Measurements from ENCODE around the gene SPATA13. TPM values are rescaled to one million over a fixed set of nuclear protein-coding genes. Genes with fewer than 3 reads are reported as not detected.
A peak's percentile ranks its signal among the peaks of the same experiment; 100 is the strongest.

Gene SPATA13
- total RNA-seq, 1 donor from 2014 or later, result 2.2 TPM

DNA sequence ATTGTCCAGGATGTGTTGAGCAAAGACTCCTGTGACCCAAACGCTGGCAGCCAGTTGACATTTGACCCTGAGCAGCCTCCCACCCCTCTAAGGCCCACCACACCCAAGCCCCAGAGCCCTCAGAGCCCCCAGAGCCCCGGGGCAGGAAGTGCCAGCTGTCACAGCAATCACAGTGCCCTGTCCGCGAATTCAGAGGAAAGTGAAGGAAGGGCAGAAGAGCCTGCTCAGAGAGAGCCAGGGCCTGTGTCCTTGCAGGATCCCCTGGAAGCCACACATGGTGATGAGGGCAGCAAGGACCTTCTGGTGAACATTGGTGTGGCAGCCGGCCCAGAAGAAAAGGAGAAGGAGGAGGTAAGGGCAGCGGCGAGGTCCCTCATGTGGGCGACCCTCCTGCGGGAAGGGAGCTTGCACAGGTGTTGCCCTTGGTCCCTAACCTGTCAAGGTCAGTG lies 63.7 kb downstream of the SPATA13 start:
- ATAC-seq, result no peak

DNA sequence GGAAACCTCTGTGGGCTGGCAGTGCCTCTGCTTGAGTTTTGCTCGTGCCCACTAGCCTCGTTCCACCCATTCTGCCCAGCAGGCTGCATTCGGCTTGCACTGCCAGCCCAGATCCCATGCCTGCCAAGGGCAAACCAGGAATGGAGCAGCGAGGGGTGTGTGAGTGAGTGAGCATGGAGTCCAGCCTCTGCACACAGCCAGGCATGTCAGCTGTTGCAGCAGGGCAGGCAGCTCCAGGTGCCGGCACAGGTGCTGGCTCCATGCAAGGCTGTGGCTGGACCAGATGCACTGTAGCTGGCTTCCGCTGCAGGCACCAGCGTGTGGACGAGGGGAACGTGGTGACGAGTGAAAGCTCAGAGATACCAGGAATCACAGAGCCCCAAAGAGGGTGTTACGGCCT lies 64.5 kb downstream of the SPATA13 start:
- ATAC-seq, result no peak

DNA sequence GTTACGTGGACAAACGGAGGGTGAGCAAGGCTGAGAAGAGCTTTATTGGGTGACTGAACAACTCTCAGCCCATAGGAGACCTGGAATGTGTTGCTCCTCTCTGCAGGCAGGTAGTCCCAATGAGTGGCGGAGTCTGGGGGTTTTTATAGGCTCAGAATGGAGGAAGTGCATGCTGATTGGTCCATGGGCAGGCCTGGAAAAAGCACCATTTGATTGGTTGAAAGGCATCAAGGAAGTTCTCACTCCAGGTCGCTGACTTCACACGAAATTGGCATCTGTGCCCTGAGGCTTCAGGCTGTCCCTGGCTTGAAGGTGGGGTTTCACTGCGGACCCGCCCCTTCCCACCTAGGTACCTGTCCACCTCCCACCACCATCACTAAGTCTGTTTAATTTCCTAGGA lies 65.4 kb downstream of the SPATA13 start:
- no peak for ATAC-seq

DNA sequence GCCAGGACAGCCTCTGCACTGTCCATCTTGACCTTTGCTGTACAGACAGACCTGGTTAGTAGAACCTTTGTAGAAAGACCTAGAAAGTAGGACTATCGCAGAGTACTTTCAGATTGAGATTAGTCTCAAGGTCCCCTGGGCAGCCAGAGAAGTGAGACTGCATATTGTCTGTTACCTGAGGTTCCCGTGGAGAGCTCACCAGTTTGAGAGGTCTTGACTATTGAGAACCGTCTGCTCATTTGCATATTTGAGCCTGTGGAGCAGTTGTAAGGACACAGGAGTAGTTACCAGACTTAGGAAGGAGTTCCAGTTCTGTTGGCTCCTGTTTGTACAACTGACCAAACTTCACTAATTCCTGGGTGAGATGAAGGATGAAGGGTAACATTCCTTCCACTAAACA lies 66.2 kb downstream of the SPATA13 start:
- ATAC-seq, result no peak

DNA sequence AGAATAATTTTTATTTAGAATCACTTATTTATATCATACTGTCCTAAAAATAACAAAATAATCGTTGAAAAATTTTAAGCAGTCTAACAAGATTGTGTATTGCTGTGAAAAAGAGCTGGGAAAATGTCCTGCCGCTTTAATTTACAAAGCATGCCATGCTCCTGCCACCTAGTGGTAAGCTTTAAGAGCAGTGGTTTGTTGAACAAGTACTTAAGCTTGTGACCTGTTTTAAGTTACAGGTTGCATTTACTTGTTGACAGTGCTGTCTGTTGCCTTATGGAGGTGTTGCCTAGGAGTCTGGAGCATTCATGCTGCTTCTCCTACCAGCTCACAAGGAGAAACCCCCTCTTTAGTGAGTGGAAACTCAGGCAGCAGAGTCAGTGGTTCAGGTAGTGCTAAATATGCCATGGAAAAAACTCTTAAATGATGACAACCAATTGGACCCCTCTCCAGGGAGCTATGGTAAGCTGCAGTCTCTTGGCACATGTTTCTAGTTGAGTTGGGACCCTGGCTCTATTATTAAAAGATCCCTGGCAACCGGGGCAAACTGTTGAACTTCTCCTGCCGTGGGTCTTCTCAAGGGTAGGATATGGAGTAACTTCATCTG lies 68.4 kb downstream of the SPATA13 start:
- peak; percentile 58 for ATAC-seq

DNA sequence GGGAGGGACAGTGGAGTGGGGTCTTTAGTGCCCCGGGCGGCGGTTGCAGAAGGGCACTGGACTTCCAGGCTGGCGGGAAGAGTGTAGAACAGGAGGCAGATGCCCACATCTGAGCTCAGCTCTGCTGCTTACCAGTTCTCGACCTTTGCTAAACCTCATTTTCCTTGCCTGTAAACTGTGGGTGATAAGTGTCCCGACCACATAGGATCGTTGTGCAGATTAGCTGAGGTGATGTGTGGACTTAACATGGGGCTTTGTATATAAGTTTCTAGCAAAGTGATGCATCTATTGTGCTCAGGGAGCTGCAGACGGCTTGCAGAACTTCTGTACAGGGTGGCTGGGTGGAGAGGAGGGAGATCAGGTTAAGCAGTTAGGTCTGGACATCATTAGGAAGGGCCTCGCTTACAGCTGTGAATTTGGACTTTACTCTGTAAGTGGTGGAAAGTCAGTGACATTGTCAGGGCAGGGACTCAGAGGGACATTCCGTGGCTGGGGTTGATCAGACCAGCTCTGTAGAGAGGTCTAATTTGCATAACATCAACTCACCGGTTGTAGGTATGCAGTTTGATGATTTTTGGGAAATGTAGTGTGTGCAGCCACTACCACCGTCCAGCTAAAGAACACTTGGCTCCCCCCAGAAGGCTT lies 70.0 kb downstream of the SPATA13 start:
- no peak for ATAC-seq

DNA sequence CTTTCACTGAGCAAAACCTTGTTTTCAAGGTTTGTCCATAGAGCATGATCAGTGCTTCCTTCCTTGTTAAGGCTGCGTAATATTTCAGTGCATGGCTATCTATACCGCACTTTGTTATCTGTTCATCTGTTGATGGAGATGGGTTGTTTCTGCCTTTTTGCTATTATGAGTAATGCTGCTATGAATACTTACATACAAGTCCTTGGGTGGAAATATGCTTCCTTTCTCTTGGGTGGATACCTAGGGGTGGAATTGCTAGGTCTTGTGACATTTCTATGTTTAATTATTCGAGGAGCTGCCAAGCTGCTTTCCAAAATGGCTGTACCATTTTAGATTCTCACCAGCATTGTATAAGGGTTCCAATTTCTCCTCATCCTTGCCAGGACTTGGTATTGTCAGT lies 70.9 kb downstream of the SPATA13 start:
- no peak for ATAC-seq

DNA sequence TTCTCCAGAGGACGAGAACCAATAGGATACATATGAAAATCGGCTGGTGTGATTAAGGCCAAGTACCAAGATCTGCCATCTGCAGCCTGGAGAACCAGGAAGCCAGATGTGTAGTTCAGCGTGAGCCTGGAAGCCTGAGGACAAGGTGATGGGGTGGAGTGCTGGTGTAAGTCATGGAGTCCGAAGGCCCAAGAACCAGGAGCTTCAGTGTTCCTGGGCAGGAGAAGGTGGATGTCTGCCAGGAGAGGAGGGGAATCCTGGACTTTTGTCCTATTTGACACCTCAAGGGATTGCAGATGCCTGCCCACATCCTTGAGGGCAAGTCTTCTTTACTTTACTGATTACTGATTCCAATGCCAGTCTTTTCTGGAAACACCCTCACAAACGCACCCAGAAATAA lies 71.5 kb downstream of the SPATA13 start:
- ATAC-seq, result no peak

DNA sequence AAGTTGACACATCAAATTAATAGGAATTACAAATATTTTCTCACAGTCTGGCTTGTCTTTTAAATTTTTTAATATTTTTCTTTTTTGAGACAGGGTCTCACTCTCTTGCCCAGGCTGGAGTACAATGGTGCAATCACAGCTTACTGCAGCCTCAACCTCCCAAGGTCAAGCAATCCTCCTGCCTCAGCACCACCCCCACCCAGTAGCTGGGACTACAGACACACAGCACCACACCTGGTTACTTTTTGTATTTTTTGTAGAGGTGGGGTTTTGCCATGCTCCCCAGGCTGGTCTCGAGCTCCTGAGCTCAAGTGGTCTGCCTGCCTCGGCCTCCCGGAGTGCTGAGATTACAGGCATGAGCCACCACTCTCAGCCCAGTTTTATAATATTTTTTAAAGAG lies 72.0 kb downstream of the SPATA13 start:
- ATAC-seq, result no peak

DNA sequence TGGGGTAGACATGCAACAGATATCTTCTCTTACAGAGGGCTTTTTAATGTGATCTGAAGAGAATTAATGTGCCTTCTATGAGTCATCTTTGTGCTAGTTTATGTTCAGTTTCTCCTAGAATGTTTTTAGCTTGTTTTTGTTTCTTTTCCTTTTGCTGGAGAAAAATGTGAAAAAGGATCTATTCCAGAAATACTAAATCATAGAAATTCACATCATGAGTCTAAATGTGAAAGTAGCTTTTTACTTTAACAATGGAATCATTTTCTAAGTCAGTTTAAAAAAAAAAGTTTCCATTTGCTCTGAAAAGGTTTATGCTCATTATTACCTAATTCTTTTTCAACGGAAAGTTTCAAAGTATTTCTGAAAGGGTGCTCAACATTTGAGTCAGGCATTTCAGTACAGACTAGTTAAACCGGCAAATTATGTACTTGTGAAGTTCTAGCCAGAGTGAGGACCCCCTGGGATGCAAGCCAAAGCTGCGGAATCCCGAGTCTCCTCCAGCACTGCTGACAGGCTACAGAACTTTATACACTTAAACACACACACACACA lies 72.9 kb downstream of the SPATA13 start:
- ATAC-seq, result no peak

DNA sequence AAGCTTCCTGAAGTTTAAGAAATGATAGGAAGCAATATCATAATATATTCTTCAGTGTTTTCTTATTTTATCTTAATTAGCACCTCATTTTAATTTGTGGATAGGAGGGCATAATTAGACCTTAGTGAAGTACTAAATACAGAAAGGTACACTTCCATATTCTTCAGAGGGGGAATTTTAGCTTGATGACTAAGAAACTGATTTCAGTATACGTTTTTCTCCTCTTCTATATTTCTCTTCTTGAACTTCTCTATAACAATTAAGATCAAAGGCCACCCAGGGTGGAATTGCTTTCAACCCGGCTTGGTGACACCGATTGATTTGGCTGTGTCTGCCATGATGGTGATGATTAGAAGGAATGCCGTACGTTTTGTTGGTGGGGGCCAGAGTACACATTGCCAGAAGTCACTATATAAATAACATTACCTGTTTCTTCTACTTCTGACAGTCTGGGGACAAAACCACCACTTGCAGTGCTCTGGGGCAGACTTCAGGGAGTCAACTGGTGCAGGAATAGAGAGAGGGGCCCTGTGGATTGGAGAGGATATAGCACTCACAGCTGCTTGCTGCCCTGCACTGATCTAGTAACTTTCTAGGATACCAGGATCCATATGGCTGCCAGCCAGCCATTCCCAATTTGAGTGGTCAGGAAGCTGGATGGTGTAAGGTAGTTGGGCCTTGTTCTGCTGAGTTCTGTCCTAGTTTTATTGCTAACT lies 73.8 kb downstream of the SPATA13 start:
- ATAC-seq, result no peak

DNA sequence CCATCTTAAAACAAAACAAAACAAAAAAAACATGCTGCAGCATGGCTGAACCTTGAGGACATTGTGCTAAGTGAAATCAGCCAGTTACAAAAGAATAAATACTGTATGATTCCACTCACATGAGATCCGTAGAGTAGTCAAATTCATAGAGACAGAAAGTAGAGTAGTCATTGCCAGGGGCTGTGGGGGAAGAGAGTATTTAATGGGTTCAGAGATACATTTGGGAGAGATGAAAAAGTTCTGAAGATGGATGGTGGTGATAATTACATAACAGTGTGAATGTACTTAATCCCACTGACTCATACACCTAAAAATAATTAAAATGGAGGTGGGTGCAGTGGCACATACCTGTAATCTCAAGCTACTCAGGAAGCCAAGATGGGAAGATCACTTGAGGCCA lies 76.8 kb downstream of the SPATA13 start:
- no peak for ATAC-seq

DNA sequence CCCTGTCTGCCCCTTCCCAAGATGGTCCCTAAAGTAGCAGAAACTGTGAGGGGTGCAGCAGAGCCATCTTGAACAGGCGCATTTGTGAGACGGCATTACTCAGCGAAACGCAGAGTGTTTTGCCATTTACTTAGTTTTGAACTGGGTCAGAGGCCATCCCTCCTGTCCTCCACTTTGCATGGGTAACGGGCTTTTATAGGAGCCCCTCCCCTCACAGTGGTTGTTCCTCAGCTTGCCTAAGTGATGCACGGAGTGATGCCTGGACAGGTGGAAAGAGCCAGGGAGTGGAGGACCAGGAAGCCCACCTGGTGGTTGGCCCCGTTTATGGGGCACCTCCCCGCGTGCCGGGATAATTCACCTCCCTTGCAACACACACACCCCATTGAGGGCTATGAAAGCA lies 80.8 kb downstream of the SPATA13 start:
- ATAC-seq, result no peak

DNA sequence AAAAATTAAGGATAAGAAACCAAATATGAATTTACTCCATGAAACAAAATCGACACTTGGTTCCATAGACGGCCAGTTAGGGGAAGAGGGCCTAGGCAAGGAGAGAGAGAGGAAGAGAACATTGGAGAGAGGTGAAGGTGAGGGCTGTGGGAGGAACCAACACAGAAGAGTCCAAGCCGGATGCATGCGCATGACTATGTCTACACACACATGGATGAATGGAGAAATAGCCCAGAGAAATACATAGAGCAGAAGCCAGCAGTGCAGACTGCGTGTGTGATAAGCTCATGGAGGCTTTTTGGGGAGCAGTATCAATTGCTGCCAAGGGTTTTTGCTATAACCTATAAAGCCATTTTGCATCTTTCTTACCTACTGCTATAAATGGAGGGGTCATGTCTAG lies 81.6 kb downstream of the SPATA13 start:
- no peak for ATAC-seq

DNA sequence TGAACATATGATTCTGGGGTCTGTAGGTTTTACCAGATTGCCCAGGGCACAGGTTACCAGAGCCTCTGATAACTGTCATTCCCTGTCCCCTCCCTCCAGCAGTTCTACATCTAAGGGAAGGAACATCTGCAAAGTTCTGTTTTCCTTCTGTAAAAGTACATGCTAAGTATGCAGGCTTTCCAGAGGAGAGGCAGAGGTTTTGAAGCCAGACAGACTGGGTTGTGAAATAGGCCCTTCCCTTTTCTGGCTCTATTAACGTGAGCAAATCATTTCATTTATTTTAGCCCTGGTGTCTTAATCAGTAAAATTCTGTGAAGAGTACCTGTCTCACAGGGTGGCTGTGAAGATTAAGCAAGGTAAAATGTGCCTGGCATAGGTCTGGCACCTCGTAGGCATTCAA lies 82.8 kb downstream of the SPATA13 start:
- no peak for ATAC-seq

DNA sequence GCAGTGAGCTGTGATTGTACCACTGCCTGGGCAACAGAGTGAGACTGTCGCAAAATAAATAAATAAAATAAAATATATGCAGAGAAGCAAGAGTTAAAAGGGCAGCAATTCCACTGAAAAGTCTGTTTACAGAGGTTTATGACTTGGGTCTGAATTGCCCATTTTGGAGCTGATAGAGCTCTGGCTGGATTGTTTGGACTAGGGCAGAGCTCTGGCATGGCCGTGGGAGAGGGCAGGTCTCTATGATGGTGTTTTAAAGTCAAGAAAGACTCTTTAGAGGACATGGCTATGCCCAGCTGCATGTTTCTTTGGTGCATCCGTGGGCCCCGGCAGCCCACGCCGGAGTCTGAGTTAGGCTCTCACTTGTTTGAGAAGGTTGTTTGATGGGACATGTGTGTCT lies 84.3 kb downstream of the SPATA13 start:
- ATAC-seq, result no peak

DNA sequence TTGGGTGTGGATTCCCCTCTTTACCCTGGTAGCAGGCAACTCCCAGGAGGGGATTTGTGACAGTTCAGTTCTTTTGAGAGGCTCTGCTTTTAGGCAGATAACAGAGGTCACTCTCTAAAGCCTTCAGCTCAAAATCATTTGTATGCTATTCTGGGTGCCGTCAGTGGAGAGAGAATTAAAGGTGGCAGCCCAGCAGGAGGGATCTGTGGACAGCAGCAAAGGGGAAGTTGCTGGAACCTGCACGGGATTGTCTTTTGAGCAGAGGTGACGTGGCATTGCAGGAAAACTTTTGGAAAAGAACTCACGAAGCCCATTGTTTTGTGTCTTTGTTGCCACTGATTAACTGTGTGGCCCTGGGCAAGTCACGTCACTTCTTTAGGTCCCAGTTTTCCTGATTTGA lies 86.5 kb downstream of the SPATA13 start:
- ATAC-seq, result no peak

DNA sequence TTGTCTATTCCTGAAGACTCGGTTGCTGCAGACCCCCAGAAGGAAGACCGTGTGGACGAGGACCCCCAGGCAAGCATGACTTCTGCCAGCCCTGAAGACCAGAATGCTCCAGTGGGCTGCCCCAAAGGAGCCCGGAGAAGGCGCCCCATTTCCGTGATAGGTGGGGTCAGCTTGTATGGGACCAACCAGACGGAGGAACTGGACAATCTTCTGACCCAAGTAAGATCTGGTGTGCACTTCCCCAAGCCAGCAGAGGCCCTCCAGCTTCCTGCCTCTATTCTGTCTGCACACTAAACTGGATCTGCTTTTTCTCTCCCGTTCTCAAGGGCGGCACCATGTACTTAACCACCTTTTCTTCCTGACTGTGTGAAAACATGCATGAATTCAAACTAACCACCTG lies 89.1 kb downstream of the SPATA13 start:
- ATAC-seq, result no peak

DNA sequence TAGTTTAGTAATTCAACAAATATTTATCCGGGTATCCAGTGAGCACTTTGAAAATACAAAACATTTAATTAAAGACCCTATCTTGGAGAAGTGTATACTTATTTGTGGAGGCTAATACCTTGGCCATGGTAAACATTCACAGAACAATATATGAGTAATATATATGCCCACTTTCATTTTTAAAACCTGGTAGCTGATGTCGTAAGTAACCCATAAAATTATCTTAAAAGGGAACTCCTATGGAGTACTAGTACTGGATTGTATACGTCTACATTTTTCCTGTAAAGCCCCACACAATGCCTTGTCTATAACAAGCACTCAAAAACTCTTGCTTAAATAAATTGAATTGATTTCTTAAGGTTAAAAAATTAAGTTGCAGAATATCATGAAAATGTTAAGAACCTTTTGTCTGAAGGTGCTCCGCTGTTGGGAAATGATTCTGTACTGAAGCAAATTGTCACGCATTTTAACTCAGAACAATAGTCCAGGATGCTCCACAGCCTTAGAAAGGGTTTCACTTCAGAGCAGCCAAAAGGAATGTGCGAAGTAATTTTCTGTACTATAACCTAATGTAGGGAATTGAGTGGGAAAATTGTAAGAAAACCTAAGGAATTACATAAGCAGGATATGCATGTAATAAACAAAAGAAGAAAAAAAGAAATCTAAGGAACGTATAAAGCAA lies 90.0 kb downstream of the SPATA13 start:
- ATAC-seq, result no peak

DNA sequence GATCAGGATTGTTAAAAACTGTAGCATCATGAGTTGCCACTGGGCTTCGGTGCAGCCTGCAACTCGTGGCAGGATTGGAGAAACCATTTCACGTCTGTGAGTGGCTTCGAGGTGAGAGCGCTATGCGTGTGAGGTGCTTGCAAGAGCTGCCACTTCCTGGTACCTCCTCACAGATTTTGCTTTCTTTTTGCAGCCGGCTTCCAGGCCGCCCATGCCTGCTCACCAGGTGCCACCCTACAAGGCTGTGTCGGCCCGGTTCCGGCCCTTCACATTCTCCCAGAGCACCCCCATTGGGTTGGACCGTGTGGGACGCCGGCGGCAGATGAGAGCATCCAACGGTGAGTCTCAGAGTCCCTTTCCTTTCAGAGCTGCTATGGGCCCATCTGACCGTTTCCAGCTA lies 91.0 kb downstream of the SPATA13 start:
- no peak for ATAC-seq

DNA sequence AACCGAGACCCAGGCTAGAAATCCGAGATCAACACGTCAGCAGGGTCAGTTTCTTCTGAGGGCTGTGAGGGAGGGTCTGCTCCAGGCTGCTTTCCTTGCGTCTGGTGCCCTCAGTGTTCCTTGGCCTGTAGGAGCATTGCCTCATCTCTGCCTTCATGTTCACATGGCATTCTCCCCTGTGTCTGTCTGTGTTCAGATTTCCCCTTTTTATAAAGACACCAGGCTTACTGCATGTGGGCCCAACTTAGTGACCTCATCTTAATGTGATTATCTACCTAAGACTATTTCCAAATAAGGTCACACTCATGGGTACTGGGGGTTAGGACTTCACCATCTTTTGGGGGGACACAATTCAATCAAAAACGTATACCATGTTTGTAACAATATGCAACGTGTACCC lies 91.6 kb downstream of the SPATA13 start:
- no peak for ATAC-seq

DNA sequence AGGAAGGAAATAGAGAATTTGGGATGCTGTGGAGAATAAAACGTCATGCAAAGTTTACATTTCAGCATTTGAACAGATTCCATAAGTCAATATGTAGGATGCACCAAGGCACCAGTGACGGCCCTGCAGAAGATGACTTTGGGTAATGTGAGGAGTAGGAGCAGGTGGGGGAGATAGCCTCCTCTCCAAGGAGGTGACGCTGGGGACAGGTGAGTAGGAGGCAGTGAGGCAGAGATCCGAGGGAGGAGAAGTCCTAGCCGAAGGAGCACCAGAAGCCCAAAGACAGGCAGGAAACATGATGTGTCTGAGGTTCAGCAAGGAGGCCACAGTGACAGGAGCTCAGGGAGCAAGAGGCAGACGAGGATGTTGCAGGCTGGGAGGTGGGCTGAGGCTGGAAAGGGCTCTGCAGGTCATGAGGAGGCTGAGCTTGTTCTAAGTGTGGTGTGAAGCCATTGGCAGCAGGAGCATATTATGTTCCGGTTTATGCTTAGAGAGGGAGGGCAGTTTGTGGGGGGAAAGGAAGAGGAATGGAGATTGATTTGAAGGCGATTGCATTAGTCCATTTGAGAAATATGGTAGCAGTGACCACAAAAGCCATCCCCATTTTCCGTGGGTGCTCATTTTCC lies 93.1 kb downstream of the SPATA13 start:
- no peak for ATAC-seq
